ENCODE data around the gene UBR3.

GRCh38 chr2:169923977-169924376 lies 96.7 kb downstream of the UBR3 start:
- TF ChIP-seq GATA3 (IDR thresholded peaks at IDR 0.05; ENCODE audit: low read depth, low read length) (no peak), GATA2 (IDR thresholded peaks at IDR 0.05; ENCODE audit: low read depth, low read length) (no peak)

All from SH-SY5Y (cell line).